GM19099 (cell line): ENCODE measurements around the gene PLA2G4B.

Experiments
- POLR2A ChIP-seq: IDR thresholded peaks from 3 replicates; pipeline ENCODE4 v1.6.1; 2011; ENCODE audit warnings: low read depth; ENCODE audit not compliant: insufficient read length; ENCODE audit errors: extremely low read depth

The PLA2G4B gene

DNA sequence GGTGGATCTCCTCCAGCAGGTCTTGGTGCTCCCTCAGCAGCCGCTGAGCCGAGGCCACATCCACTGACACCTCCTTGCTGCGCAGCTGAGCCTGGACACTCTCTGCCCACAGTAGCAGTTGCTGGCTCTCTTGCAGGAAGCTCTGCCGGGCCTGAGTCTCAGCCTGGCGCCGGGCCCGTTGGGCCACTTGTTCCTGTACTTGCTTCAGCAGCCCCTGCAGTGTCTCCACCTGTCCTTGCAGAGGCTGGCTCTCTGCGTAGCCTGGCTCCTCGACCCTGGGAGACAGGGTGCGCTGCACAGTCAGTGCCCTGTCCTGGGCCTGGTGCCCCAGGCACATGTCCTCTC lies 39.7 kb downstream of the PLA2G4B start:
- TF ChIP-seq POLR2A, result no peak

DNA sequence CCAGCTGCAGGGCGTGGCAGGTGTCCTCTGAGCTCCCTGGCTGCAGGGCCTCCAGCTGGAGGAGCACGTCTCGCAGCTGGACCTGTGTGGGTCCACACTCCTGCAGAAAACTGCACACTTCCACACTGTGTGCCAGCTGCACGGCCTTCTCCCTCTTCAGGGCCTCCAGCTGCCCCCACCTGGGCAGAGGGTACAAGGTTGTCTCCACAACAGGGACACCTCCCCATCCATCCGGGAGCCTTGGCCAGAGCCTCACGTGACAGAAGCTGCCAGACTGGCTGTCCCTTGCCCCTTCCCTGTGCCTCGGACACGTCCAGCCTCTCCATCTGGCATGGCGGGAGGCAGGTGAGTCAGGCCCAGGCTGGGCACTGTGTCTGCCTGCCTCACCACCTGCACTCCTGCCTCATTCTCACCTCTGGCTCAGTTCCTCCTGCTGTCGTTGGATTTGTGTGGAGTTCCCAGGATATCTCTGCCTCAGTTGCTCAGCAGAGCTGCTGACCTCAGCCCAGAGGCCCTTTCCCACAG lies 40.7 kb downstream of the PLA2G4B start:
- no peak for TF ChIP-seq POLR2A

DNA sequence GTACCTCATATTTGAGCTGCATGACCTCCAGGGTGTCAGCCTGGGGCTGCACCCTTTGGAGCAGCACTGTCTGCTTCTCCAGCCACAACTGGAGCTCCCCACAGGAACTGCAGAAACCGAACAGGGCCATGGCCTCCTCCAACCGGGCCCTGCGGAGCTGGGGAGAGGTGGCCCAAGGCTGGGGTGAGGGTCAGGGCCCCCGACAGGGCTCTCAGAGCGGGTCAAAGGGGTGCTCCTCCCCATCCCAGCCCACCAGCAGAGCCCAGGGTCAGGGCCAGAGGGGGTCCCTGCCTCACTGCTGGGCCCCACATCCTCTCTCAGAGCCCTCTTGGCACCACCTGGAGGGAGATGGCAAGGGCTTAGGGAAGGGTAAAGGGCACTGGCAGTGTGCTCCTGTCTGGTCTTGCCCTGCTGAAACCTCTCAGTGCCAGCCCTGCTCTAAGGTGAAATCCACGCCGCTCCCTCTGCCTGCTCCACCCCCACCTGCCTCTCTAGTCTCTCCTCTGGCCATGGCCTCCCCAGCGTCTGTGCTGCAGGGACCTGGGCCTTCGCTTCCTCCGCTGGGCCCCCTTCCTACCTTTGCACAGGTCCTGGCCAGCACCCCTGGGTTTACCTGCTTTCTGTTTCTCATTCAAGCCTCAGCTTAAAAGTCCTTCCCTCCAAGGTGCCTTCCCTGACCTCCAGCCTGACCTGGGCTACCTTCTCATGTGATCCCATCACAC lies 41.7 kb downstream of the PLA2G4B start:
- TF ChIP-seq POLR2A, result no peak

DNA sequence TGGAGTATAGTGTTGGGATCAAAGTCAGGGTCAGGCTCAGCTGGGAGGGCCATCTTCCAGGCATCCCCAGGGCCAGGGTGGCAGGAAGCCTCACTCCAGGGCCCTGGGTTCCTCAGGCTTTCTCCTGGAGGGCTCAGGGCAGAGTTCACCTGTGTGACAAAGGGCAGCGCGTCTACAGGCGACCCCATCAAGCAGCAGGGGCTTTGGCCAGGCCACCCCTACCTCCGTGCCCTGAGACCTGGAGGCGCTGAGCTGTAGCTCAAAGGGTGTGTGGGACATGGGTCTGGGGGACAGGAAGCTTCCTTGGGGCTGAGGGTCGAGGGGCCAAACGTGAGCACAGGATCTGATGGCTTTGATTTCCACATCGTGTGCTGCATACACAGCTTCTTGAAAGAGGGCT lies 42.4 kb downstream of the PLA2G4B start:
- TF ChIP-seq POLR2A, result no peak

DNA sequence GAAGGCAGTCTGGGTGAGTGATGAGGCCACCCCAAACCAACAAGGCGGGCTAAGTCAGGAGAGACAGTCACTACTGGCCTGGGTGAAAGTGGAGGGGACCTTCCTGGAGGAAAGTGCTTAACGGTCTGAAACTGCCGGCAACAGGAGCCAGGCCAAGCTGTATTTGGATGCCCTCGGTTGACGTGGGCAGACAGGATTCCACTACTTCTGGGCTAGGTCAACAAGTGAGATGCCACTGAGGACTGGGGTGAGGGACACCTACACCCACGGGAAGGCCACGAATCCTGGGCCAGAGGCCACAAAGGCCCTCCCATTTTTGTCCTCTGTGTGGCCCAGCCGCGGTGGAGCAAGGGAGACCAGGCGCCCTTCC lies 42.9 kb downstream of the PLA2G4B start:
- TF ChIP-seq POLR2A, result no peak

DNA sequence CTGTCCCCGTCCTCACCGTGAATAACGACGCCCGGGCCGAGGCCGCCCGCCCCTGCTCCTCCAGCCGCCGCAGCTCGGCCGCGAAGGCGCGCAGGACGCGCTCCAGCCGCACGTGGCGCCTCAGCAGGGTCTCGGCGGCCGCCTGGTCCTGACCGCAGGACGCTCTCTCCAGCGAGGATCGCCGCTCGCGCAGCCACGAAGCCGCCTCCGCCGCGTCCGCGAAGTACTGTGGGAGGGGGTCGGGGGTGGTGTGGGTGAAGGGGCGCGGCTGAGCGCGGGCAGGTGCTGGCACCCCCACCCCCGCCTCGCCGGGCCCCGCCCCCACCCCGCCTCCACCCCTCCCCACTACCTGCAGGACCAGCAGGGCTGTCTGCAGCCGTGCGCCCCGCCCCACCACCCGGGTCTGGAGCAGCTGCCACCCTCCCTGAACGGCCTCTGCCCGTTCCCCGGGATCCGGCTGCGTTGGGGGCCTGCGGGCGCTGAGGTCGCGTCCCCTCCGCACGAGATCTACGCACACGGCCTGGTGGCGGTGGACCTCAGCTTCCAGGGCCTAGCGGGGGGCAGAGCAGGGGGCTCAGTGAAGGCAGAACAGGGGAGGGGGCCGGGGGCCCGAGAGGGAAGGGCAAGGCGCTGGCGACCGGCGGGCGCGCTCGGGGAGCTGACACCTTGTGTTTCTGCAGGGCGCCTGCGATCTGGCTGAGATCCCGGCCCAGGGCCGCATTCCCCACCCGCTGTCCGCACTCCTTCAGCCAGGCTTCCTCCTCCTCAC lies 43.5 kb downstream of the PLA2G4B start:
- TF ChIP-seq POLR2A, result no peak

DNA sequence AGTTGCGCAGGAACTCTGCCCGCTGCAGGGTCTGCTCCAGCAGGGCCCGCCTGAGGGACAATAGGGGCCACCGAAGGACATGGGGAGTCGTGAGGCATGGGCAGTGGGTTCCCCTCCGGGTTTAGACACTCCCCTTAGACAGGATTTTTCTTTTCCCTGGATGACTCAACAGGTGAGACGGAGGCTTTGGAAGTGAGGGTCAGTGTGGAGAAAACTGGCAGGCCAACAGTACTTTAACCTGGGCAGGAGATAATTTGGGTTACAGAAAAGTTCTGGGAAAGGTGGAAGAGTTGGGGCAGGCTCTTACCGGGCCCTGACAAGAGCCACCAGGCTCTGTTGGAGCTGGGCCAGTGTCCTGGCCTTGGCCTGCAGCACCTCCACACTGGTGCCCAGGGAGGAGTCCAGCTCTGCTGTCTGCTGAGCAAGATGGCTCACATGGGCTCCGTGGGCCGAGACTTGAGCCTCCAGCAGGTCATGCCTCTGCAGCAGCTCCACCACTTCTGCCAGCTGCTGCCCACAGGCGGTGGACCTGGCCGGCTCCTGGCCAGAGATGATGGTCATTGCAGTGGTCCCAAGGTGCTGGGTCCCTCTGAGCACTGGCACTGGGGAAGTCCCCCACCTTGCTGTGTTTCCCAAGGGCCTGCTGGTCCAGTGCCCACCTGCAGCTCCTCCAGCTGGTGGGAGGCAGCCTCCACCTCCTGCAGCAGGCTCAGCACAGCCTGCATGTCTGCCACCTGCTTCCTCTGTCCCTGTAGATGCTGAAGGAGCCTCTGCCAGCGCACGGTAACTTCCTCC lies 44.2 kb downstream of the PLA2G4B start:
- no peak for TF ChIP-seq POLR2A

DNA sequence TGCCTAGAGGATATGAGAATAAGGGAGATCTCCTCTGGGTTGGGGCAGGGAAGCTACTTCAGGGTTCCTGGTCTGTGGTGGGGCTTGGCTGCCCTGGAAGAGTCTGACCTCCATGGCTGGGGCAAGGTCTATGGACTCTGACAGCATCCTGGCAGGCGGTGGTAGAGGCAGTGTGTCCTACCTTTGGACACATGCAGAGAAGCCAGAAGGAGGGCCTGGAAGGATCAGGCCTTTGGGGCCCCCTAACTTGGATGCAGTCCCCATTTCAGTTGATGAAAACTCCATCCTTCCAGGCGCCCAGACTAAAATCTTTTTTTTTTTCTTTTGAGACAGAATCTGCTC lies 44.8 kb downstream of the PLA2G4B start:
- no peak for TF ChIP-seq POLR2A

DNA sequence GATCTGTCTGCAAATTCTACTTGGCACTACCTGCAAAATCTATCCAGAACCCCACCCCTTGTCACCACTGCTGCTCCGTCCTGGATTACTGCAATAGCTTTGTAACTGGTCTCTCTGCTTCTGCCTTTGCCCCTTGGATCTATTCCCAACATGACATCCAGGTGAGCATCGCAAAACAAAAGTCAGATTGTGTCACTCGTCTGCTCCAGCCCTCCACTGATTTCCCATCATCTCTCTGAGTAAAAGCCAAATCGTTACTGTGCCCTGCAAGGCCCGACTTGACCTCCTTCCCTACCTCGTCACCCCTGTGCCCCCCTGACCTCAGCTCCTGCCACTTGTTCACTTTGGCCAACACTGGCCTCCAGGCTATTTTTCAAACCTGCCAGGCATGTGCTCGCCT lies 45.8 kb downstream of the PLA2G4B start:
- TF ChIP-seq POLR2A, result no peak

DNA sequence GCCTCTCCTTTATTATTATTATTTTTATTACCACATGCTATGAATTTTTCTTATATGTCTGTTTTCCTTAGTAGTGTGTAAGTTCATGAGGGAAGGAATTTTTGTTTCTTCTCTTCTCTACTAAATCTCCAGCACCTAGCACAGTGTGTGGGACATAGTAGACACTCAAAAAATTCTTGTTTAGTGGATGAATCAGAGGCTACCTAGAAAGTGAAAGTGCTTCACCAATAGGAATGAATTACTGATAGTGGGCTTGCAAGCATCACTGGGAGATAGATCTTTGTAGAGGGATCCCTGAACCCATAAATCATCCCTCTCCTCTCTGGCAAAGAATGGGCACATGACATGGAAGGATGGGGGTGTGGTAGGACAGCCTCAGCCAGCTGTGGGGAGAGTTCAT lies 46.7 kb downstream of the PLA2G4B start:
- no peak for TF ChIP-seq POLR2A

DNA sequence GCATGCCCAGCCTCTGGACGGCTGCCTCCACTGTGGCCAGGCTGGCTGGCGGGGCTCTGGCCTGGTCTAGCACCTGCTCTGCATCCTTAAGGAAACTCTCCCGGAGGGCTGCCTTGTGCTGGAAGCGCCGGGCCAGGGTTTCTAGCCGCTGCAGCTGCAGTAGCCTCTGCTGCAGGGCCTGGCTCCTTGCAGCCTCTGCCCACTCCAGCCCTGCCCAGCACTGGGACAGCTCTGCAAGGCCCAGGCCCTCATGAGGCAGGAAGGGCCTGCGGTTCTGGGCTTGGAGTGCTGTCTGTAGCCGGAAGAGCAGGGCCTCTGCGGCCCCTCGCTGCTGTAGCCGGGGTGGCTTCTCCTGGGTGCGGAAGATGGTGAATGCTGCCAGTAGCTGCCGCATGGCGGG lies 47.2 kb downstream of the PLA2G4B start:
- no peak for TF ChIP-seq POLR2A

DNA sequence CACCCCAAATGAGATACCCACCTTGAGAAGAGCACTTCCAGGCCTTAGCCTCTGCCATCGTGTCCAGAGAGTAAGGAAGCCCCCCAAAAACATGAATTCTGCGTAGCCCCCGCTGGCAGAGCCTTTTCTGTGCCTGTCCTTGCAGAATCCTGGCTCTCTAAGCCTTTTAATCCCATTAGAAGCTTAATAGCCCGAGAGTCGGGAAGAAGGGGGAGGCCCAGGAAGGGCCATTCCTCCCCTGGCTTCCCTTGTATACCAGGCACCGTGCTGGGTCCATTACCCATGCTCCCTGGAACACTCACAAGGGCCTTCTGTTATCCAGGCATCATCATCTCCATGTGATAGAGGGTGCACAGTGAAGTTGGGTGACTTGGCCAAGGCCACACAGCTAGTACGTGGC lies 48.1 kb downstream of the PLA2G4B start:
- TF ChIP-seq POLR2A, result no peak

DNA sequence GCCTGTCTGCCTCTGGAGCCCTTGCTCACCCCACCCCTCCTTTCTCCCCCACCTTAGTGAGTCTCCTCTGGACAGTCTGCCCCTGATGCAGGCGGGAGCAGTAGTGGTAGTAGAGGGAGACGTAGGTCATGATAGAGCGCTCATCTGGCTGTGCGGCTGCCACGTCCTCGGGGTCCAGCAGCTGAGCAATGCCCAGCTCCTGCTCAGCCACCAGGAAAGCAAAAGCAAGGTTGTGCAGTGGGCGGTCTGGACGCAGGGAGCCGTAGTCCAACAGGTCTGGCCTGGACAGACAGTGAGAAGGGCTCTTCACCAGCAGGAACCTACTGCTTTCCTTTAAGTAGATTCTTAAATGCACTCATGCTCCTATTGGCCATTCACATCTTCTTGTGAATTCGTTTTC lies 48.5 kb downstream of the PLA2G4B start:
- TF ChIP-seq POLR2A, result no peak

DNA sequence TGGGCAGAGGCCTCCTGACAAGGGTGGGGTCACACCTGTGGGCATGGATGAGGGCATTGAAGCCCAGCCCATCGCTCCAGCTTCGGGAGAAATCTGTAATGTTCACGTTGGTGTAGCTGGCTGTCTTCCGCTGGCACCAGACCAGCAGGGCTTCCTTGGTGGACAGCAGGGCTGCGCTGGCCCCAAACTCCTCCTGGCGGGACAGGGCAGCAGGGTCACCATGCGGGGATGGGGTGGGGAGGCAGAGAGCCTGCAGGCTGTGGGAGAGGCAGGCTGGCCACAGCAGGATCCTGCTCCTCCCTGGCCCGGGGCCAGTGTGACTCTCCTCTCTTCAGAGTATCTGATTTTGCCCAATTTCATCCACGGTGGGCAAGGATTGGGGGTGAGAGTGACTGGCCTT lies 49.2 kb downstream of the PLA2G4B start:
- TF ChIP-seq POLR2A, result no peak

DNA sequence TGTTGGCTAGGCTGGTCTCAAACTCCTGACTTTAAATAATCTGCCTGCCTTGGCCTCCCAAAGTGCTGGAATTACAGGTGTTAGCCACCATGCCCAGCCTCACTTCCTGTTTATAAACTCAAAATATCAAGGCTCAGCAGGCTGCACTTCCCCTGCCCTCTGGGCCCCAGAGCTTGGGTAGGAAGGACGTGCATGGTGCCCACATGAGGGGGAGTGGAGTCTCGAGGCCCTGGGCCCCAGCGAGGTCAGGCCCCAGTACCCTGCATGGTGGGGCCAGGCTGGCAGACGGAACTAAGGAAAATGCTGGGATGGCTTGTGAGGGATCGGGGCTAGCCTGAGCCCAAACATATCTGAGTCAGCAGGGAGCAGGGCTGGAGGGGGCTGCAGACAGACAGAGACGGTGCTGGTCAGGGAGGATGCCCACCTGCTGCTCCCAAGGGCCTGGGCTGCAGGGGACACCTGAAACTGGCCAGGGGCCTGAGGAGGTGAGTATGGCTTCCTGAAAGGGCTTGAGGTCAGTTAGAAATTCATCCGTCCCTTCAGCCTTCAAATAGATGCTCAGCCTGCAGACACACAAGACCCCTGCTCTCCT lies 50.1 kb downstream of the PLA2G4B start:
- no peak for TF ChIP-seq POLR2A
